Parathyroid adenoma (tissue), 2 donors: Measurements from ENCODE around the gene C15orf40.

ENCODE experiments used
- H2AFZ ChIP-seq: fragments of 300-600 bp; sonication (generic); one replicate; pipeline ENCODE4 v1.7.0; 2017; ENCODE audit warnings: antibody characterized with exemption, mild to moderate bottlenecking
- H3K27ac ChIP-seq: fragments of 300-600 bp; sonication (generic); one replicate; pipeline ENCODE4 v1.7.0; 2017
- H3K27me3 ChIP-seq: fragments of 300-600 bp; sonication (generic); one replicate; pipeline ENCODE4 v1.7.0; 2017; ENCODE audit warnings: low read length; ENCODE audit not compliant: control insufficient read depth, insufficient read depth
- H3K36me3 ChIP-seq: fragments of 300-600 bp; sonication (generic); one replicate; pipeline ENCODE4 v1.7.0; 2017; ENCODE audit warnings: low read length; ENCODE audit not compliant: control insufficient read depth, insufficient read depth
- H3K4me1 ChIP-seq: fragments of 300-600 bp; sonication (generic); one replicate; pipeline ENCODE4 v1.7.0; 2017; ENCODE audit warnings: control low read depth
- H3K4me2 ChIP-seq: fragments of 300-600 bp; sonication (generic); one replicate; pipeline ENCODE4 v1.7.0; 2017; ENCODE audit warnings: low read length
- H3K4me3 ChIP-seq: fragments of 300-600 bp; sonication (generic); one replicate; pipeline ENCODE4 v1.7.0; 2017; ENCODE audit warnings: low read depth, low read length
- H3K79me2 ChIP-seq: fragments of 300-600 bp; sonication (generic); one replicate; pipeline ENCODE4 v1.7.0; 2017; ENCODE audit warnings: control low read depth
- H3K9ac ChIP-seq: fragments of 300-600 bp; sonication (generic); one replicate; pipeline ENCODE4 v1.7.0; 2017; ENCODE audit warnings: mild to moderate bottlenecking
- H3K9me3 ChIP-seq: fragments of 300-600 bp; sonication (generic); one replicate; pipeline ENCODE4 v1.7.0; 2017; ENCODE audit warnings: low read length; ENCODE audit not compliant: control insufficient read depth
- CTCF ChIP-seq: fragments of 300-600 bp; sonication (generic); IDR thresholded peaks from one replicate; pipeline ENCODE4 v1.7.0; 2017; ENCODE audit warnings: antibody characterized with exemption, mild to moderate bottlenecking
- donor health status: primary hyperparathyroidism.

Gene C15orf40

DNA sequence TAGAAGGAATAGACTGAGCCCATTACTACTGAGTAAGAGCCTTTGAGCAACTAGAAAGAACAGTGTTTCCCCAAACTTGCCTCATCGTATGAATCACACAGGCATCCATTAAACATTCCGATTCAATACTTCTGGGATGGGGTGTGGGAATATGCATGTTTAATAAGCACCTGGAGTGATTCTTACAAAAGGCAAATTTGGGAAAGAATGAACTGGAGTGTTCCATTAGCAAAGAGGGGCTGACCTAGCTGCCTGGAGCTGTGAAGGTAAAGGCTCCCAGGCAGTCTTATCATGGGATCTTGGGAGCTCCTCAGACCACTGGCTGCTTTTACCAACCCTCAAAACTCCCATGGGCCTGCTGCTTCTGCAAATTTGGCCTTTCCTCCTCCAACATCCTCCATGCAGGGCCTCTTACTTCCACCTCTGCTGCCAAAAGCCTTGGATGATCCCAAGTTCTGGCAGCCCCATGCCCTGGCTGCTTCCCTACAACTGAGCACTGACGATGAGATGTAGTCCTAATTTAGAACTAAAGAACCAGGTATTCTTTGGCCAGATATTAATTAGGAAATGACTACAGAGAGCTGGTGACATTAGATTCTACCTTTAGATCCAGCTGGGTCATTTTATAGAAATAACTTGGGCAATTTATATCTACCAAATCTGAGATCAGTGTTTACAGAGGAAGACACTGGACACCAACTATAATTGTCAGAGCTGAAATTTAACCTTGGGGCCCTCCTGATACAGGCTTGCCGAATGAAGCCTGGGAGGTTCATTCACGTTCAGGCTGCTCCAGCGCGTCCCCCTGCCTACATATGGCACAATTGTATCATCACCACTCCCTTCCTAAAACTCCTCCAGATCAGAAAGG is 47.7 kb downstream of the C15orf40 start:
- Histone ChIP-seq H2AFZ (no peak overlapping the region), H3K9ac (no peak overlapping the region), H3K27me3 (no peaks in the 10 kb centered on the region), H3K4me3 (no peak overlapping the region), H3K36me3 (no peaks in the 10 kb centered on the region), H3K27ac (no peak overlapping the region), H3K4me1 (no peaks in the 10 kb centered on the region), H3K79me2 (no peaks in the 10 kb centered on the region), H3K4me2 (no peak overlapping the region), H3K9me3 (no peaks in the 10 kb centered on the region)
- TF ChIP-seq CTCF: no peak

- H3K36me3 ChIP-seq: no peaks in the 10 kb centered on the region
- no peak for TF ChIP-seq CTCF
- no peak overlapping the region for H3K4me2 ChIP-seq
- H3K27ac ChIP-seq: no peak overlapping the region
- H3K27me3 ChIP-seq: no peaks in the 10 kb centered on the region
- H3K4me1 ChIP-seq: no peaks in the 10 kb centered on the region
- H3K79me2 ChIP-seq: no peaks in the 10 kb centered on the region
- no peak overlapping the region for H2AFZ ChIP-seq
- no peak overlapping the region for H3K4me3 ChIP-seq
- no peaks in the 10 kb centered on the region for H3K9me3 ChIP-seq
- H3K9ac ChIP-seq: no peak overlapping the region
Measured at GRCh38 chr15:82960766-82961165, 50.7 kb downstream of the C15orf40 start.

- no peaks in the 10 kb centered on the region for H3K4me1 ChIP-seq
- TF ChIP-seq CTCF: no peak
- H3K9me3 ChIP-seq: no peaks in the 10 kb centered on the region
- no peak overlapping the region for H3K27ac ChIP-seq
- H3K36me3 ChIP-seq: no peaks in the 10 kb centered on the region
- no peaks in the 10 kb centered on the region for H3K27me3 ChIP-seq
- no peak overlapping the region for H3K4me3 ChIP-seq
- H3K79me2 ChIP-seq: no peaks in the 10 kb centered on the region
- no peak overlapping the region for H2AFZ ChIP-seq
- no peak overlapping the region for H3K9ac ChIP-seq
- H3K4me2 ChIP-seq: no peak overlapping the region
Measured at GRCh38 chr15:82959423-82959822, 52.0 kb downstream of the C15orf40 start.

DNA sequence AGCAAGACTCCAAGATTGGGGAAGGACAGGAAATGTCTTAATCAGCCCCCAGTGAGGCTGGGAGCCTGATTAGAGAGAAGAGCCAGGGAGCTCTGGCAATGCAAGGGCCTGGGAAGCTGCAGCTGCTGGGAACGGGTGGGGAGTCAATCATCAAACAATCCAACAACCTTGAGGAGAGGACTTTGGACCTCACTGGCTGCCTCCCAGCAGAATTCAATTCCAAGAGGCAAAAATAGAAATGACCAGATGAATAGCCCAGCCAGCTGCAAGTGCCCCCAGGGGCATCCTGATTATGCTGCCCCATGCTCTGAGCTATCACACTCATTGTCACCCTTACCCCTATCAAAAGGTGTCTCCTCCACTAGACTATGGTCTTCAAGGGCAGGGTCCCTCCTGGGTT is 52.8 kb downstream of the C15orf40 start:
- Histone ChIP-seq H3K4me2 (no peak overlapping the region), H3K27me3 (no peaks in the 10 kb centered on the region), H3K4me3 (no peak overlapping the region), H3K9ac (no peak overlapping the region), H3K9me3 (no peaks in the 10 kb centered on the region), H2AFZ (no peak overlapping the region), H3K4me1 (no peaks in the 10 kb centered on the region), H3K36me3 (no peaks in the 10 kb centered on the region), H3K79me2 (no peaks in the 10 kb centered on the region), H3K27ac (no peak overlapping the region)
- TF ChIP-seq CTCF: no peak
